Skeletal muscle tissue (tissue), 4 donors: Measurements from ENCODE around the gene KRT6B. TPM values are rescaled to one million over a fixed set of nuclear protein-coding genes. Genes with fewer than 3 reads are reported as not detected.

Experiments used
- H3K27ac ChIP-seq: one replicate; pipeline ENCODE4 v1.7.0; 2013; ENCODE audit warnings: mild to moderate bottlenecking, low read depth, low read length, inconsistent platforms
- H3K27me3 ChIP-seq, 3 donors: one replicate each; pipeline ENCODE4 v1.7.0; 2013; ENCODE audit warnings: low read length in 3 of 3; ENCODE audit not compliant: control insufficient read depth in 3 of 3, insufficient read depth in 3 of 3
- H3K36me3 ChIP-seq, 3 donors: one replicate each; pipeline ENCODE4 v1.7.0; 2013; ENCODE audit warnings: low read length in 3 of 3; ENCODE audit not compliant: control insufficient read depth in 3 of 3, insufficient read depth in 3 of 3
- H3K4me1 ChIP-seq, 3 donors: one replicate each; pipeline ENCODE4 v1.7.0; 2013; ENCODE audit warnings: low read length in 3 of 3, mild to moderate bottlenecking in 3 of 3; ENCODE audit not compliant: control insufficient read depth in 3 of 3, insufficient read depth in 3 of 3
- H3K4me3 ChIP-seq, 3 donors: one replicate each; pipeline ENCODE4 v1.7.0; 2013; ENCODE audit warnings: low read length in 3 of 3
- H3K9ac ChIP-seq, 3 donors: one replicate each; pipeline ENCODE4 v1.7.0; 2013; ENCODE audit warnings: low read length in 3 of 3, mild to moderate bottlenecking in 3 of 3, moderate library complexity in 2 of 3, low read depth in 1 of 3
- H3K9me3 ChIP-seq, 3 donors: one replicate each; pipeline ENCODE4 v1.7.0; 2013; ENCODE audit warnings: low read length in 3 of 3; ENCODE audit not compliant: control insufficient read depth in 3 of 3
- total RNA-seq: library from RNA; depleted of rRNA; stranded (reverse); fragments of >200 nt; gene quantifications from one replicate; pipeline ENCODE4 v1.2.3, GENCODE V29; 2014
- donor health status: Osteomylitis.

The KRT6B gene
- total RNA-seq, 1 donor from 2014 or later = not detected

- Histone ChIP-seq H3K4me1 (no peaks in the 10 kb centered on the region), H3K27me3 (peaks cover 31 to 52% (median 47%) of the 10 kb centered on the region in 3 donors), H3K27ac (no peak overlapping the region), H3K9ac (no peak overlapping the region), H3K9me3 (no peaks in the 10 kb centered on the region), H3K36me3 (no peaks in the 10 kb centered on the region), H3K4me3 (no peak overlapping the region)
These were observed 19.3 kb downstream of the KRT6B start for GRCh38 chr12:52432559-52433207.

GRCh38 chr12:52428121-52428520 is 23.8 kb downstream of the KRT6B start:
- H3K9me3 ChIP-seq = no peaks in the 10 kb centered on the region
- H3K9ac ChIP-seq = no peak overlapping the region
- H3K4me3 ChIP-seq = no peak overlapping the region
- H3K36me3 ChIP-seq = no peaks in the 10 kb centered on the region
- H3K4me1 ChIP-seq = no peaks in the 10 kb centered on the region
- no peak overlapping the region for H3K27ac ChIP-seq
- peaks cover 10 to 35% (median 28%) of the 10 kb centered on the region in 3 donors for H3K27me3 ChIP-seq

DNA sequence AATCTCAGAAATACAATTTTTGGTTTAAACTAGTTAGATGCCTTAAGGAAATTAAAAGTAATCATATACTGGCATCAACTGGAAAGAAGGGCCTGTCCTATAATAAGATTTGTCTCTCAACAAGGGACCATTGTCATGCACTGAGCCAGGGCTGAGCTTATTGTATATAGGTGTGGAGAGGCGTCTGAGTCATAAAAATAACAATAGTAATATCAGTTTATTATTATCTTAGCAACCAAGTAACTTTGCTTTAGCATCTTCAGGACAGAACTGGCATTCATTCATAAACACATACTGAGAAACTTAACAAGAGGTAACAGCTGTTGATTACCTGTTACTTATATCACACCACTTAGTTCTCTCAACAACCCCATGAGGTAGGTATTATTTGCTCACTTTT is 24.9 kb downstream of the KRT6B start:
- Histone ChIP-seq H3K9ac (no peak overlapping the region), H3K27ac (no peak overlapping the region), H3K36me3 (no peaks in the 10 kb centered on the region), H3K4me1 (no peaks in the 10 kb centered on the region), H3K9me3 (no peaks in the 10 kb centered on the region), H3K27me3 (peaks cover 8 to 33% (median 25%) of the 10 kb centered on the region in 3 donors), H3K4me3 (no peak overlapping the region)

DNA sequence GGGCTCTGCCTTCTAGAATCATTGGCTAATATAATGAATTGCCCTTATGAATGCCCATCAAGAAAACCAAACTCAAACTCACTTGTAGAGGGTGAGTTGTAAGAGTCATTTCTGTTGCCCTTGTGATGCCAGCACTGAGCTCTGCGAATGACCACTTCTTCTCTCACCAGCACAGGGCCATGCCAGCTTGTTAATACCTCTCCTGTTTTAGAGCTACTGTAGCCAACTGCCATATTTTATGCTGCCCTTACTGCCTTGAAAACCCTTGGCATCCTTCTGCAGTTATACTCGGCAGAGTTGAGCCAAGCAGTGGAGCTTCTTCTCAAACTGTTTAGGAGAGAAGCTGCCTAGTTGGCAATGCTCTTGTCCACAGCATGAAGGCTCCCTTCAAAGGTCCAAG is 25.9 kb downstream of the KRT6B start:
- Histone ChIP-seq H3K4me3 (no peak overlapping the region), H3K27ac (no peak overlapping the region), H3K36me3 (no peaks in the 10 kb centered on the region), H3K9me3 (no peaks in the 10 kb centered on the region), H3K27me3 (peaks cover 5 to 31% (median 29%) of the 10 kb centered on the region in 3 donors), H3K9ac (no peak overlapping the region), H3K4me1 (no peaks in the 10 kb centered on the region)

- H3K4me1 ChIP-seq = no peaks in the 10 kb centered on the region
- H3K27ac ChIP-seq = no peak overlapping the region
- no peak overlapping the region for H3K4me3 ChIP-seq
- H3K27me3 ChIP-seq = peaks cover 5 to 27% (median 24%) of the 10 kb centered on the region in 3 donors
- H3K9me3 ChIP-seq = no peaks in the 10 kb centered on the region
- H3K36me3 ChIP-seq = no peaks in the 10 kb centered on the region
- H3K9ac ChIP-seq = no peak overlapping the region
These were observed 26.5 kb downstream of the KRT6B start for GRCh38 chr12:52425466-52425865.

DNA sequence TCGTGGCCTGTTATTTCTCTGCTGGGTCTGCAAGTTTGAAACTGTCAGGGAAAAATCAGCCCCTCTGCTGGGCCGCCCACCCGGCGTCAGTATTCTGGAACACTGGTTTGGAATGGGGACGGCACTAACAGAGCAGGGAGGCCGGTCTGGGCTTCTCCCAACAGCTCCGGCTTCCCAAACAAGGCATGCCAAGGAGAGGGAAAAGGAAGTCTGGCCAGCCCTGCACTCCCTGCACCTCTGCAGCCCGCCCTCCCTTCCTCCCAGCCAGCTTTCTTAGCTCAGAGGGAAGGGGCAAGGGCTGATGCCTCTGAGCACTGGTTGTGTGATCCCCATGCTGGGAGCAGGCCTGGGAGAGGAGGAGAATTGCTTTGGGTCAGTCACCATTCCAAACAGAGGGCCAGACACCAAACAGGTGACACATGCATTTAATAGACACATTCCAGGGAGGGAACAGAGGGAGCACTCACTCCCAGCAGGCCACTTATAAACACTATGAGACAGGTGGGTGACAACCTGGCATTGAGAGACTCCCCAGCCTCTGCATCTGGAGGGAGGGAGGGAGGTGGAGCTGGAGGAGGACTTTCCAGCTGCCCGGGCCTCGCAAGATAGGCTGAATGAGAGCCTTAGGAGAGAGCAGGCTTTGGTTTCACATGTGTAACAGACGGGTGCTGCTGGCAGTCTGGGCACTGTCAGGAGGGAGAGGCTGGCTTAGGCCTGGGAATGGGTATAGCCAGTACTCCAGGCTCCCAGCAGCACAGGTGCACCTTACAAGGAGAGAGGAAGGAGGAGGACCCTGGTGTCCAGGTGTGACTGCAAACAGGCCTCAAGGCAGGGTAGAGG is 28.1 kb downstream of the KRT6B start:
- Histone ChIP-seq H3K9ac (no peak overlapping the region), H3K27ac (no peak overlapping the region), H3K4me1 (no peaks in the 10 kb centered on the region), H3K27me3 (peaks cover 3 to 19% (median 19%) of the 10 kb centered on the region in 3 donors), H3K4me3 (no peak overlapping the region), H3K36me3 (no peaks in the 10 kb centered on the region), H3K9me3 (no peaks in the 10 kb centered on the region)

DNA sequence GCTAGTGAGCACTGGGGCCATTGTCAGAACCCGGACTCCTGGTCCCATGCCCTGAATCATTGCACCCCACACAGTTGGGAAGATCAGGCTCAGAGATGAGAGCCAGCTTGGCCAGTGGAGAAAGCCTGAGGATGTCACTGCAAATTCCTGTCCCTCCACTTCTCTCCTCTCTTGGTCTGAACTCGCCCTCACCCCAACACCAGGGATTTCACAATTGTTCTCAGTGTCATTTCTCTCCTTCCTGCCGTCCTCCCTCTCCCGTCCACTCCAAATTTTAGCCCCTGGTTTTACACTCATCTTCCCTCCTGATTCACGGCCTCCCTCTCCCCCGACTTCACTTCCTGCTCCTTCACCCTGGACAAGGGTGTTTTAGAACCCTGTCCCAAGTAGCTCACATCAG is 28.9 kb downstream of the KRT6B start:
- Histone ChIP-seq H3K4me1 (no peaks in the 10 kb centered on the region), H3K9me3 (no peaks in the 10 kb centered on the region), H3K36me3 (no peaks in the 10 kb centered on the region), H3K27ac (no peak overlapping the region), H3K4me3 (no peak overlapping the region), H3K9ac (no peak overlapping the region), H3K27me3 (peaks cover 0 to 18% (median 14%) of the 10 kb centered on the region in 3 donors)

GRCh38 chr12:52419656-52420055 is 32.3 kb downstream of the KRT6B start:
- H3K27ac ChIP-seq = no peak overlapping the region
- no peak overlapping the region for H3K9ac ChIP-seq
- H3K36me3 ChIP-seq = no peaks in the 10 kb centered on the region
- no peaks in the 10 kb centered on the region for H3K9me3 ChIP-seq
- H3K4me1 ChIP-seq = peaks cover 4 to 8% (median 4%) of the 10 kb centered on the region in 3 donors
- H3K4me3 ChIP-seq = no peak overlapping the region
- peaks cover 0 to 22% (median 12%) of the 10 kb centered on the region in 3 donors for H3K27me3 ChIP-seq

- peaks cover 4 to 8% (median 4%) of the 10 kb centered on the region in 3 donors for H3K4me1 ChIP-seq
- no peak overlapping the region for H3K4me3 ChIP-seq
- H3K27me3 ChIP-seq = peaks cover 3 to 26% (median 14%) of the 10 kb centered on the region in 3 donors
- H3K9me3 ChIP-seq = no peaks in the 10 kb centered on the region
- H3K27ac ChIP-seq = no peak overlapping the region
- no peak overlapping the region for H3K9ac ChIP-seq
- no peaks in the 10 kb centered on the region for H3K36me3 ChIP-seq
These were observed 33.3 kb downstream of the KRT6B start for GRCh38 chr12:52418576-52419110.

DNA sequence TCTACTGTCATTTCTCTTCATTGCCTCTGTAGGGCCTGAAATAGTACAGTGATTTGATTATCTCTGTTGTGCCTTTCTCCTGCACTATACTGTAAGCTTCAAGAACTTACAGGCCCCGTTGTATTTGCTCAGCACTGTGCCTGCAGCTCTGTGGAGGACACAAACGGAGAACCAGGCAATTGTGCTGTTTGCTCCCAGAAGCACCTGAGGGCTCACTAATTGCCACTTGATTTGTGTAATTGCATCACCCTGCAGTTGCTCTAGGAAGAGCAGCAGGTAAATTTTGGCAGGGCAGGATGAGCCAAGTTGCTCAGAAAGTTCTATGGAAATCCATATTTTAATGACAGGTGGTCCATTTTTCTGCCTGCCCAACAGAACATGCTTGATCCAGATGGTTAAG is 34.2 kb downstream of the KRT6B start:
- H3K27ac ChIP-seq = peak overlapping the region; percentile 21
- peaks cover 6 to 22% (median 16%) of the 10 kb centered on the region in 3 donors for H3K27me3 ChIP-seq
- no peaks in the 10 kb centered on the region for H3K9me3 ChIP-seq
- H3K36me3 ChIP-seq = no peaks in the 10 kb centered on the region
- no peak overlapping the region for H3K4me3 ChIP-seq
- no peak overlapping the region for H3K9ac ChIP-seq
- H3K4me1 ChIP-seq = peaks cover 4 to 8% (median 4%) of the 10 kb centered on the region in 3 donors
